LNCAP (cell line): ENCODE measurements around the gene MEGF11.

Experiments
- CTCF ChIP-seq: fragments of 450-650 bp; IDR thresholded peaks from 2 replicates; pipeline ENCODE4 v1.5.1; 2017; ENCODE audit warnings: mild to moderate bottlenecking

Gene MEGF11

DNA sequence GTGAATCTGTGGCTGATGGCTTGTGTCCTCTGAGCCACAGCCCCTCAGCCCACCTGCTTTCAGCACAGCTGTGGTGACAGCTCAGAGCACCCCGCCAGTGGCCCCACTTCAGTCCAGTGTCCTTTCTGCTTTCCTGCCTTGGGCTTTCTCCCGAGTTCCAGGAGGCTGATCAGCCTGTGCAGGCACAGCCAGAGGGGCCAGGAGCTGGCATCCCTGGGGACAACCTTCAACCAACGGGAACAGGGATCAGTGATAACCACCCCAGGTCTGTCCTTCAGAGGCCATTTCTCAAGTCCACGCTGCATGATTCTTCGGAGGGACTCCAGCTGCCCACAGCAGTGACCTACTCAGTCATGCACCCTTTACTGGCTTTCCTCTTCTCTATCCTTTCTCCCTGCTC, 217.6 kb downstream of the MEGF11 start:
- TF ChIP-seq CTCF, result no peak

- TF ChIP-seq CTCF, result no peak
These were observed 220.4 kb downstream of the MEGF11 start for GRCh38 chr15:66033143-66033542.

GRCh38 chr15:66032006-66032405, 221.5 kb downstream of the MEGF11 start:
- no peak for TF ChIP-seq CTCF

DNA sequence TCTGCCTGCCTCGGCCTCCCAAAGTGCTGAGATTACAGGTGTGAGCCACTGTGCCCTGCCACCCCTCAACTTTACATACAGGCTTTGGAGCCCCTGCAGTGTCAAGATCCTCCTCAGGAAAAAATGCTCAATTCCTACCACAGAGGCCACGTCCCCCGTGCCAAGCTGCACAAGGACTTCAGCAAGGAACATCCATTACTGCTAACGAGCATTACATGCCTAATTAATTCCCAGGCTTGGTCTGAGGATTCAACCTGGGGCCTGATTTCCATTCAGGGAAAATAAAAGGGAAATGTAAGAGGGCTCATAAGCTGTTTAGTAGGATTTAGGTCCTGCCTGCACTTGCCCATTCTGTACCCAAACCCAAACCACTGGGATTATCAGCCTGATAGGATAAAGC, 222.9 kb downstream of the MEGF11 start:
- TF ChIP-seq CTCF, result no peak

- no peak for TF ChIP-seq CTCF
These were observed 223.9 kb downstream of the MEGF11 start for GRCh38 chr15:66029650-66030049.

DNA sequence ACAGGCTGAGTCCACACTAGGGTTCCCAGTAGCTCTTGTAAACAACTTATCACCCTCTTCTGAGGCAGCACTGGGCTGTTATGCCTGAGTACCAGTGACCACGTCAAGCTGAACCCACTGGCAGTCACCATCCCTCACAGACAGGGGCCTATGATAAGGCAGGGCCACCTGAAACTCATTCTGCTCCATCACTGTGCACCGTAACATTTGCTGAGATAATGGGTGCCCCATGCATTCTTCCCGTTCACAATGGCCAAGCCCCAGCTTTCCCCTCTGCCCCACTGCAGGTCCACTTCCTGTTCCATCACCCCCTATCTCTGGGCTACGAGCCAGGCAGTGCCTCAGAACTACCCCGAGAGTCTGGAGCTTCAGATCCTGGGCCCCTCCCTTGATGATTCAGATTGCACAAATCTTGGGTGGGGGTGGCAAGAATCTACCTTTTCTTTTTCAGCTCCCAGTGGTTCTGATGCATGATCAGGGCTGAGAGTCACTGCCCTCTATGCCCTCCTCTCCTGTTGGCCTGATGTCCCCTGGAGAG, 226.2 kb downstream of the MEGF11 start:
- TF ChIP-seq CTCF, result no peak

- no peak for TF ChIP-seq CTCF
These were observed 227.6 kb downstream of the MEGF11 start for GRCh38 chr15:66025972-66026371.

- TF ChIP-seq CTCF, result no peak
These were observed 228.5 kb downstream of the MEGF11 start for GRCh38 chr15:66025015-66025452.
